BLaER1 treated with 17β-estradiol and CSF1 and Interleukin-3, amounts not matched to agents 10 nM and 100 nM (cell line): Measurements from ENCODE around the gene NDUFS7.

Experiments used
- H3K27ac ChIP-seq, 11 experiments: shearing (Covaris generic); formaldehyde crosslinking; 2 replicates each; pipeline ENCODE4 v1.8.1; 2022
- H3K27me3 ChIP-seq, 11 experiments: shearing (Covaris generic); formaldehyde crosslinking; 2 replicates each; pipeline ENCODE4 v1.8.1; 2022
- H3K36me3 ChIP-seq, 11 experiments: shearing (Covaris generic); formaldehyde crosslinking; 2 replicates each; pipeline ENCODE4 v1.8.1; 2022
- H3K4me1 ChIP-seq, 10 experiments: shearing (Covaris generic); formaldehyde crosslinking; 2 replicates each; pipeline ENCODE4 v1.8.1; 2022
- H3K4me2 ChIP-seq, 11 experiments: shearing (Covaris generic); formaldehyde crosslinking; 2 replicates each; pipeline ENCODE4 v1.8.1; 2022
- H3K4me3 ChIP-seq, 10 experiments: shearing (Covaris generic); formaldehyde crosslinking; 2 replicates each; pipeline ENCODE4 v1.8.1; 2022
- H3K9ac ChIP-seq, 11 experiments: shearing (Covaris generic); formaldehyde crosslinking; 2 replicates each; pipeline ENCODE4 v1.8.1; 2022
- H3K9me3 ChIP-seq, 11 experiments: shearing (Covaris generic); formaldehyde crosslinking; replicated peaks in 1 of 11; 2 replicates each; pipeline ENCODE4 v1.8.1; 2022
- H4K20me1 ChIP-seq, 11 experiments: shearing (Covaris generic); formaldehyde crosslinking; 2 replicates each; pipeline ENCODE4 v1.8.1; 2022
- Cebpa-rat ChIP-seq, 11 experiments: shearing (Covaris generic); IDR thresholded peaks; 2 replicates each; pipeline ENCODE4 v1.8.1; 2022

The NDUFS7 gene

GRCh38 chr19:1422943-1423342 lies 39.2 kb downstream of the NDUFS7 start:
- peaks cover 51 to 69% (median 62%) of the 10 kb centered on the region in 10 experiments for H3K4me1 ChIP-seq
- peaks cover 96 to 100% (median 99%) of the 10 kb centered on the region in 11 experiments for H4K20me1 ChIP-seq

GRCh38 chr19:1423436-1424191 lies 39.9 kb downstream of the NDUFS7 start:
- peak overlapping the region in 7 of 11 experiments; percentile 36 to 57 (median 47); a peak in 11 of 22 replicates for H3K27ac ChIP-seq
- no peaks in the 10 kb centered on the region for H3K27me3 ChIP-seq
- H3K9me3 ChIP-seq = no peaks in the 10 kb centered on the region
- H3K36me3 ChIP-seq = peaks cover 74 to 96% (median 85%) of the 10 kb centered on the region in 11 experiments
- no peak overlapping the region for H3K4me3 ChIP-seq
- peaks cover 51 to 74% (median 65%) of the 10 kb centered on the region in 10 experiments for H3K4me1 ChIP-seq
- H3K4me2 ChIP-seq = peak overlapping the region; percentile 20 to 83 (median 75)
- TF ChIP-seq Cebpa-rat (IDR thresholded peaks at IDR 0.05) = no peak
- peaks cover 93 to 100% (median 99%) of the 10 kb centered on the region in 11 experiments for H4K20me1 ChIP-seq
- H3K9ac ChIP-seq = peak overlapping the region in 10 of 11 experiments; percentile 2 to 65 (median 50); a peak in 17 of 22 replicates

More at GRCh38 chr19:1422943-1423342, 39.2 kb downstream of the NDUFS7 start:
- no peak for TF ChIP-seq Cebpa-rat (IDR thresholded peaks at IDR 0.05)
- Histone ChIP-seq H3K4me2 (peak overlapping the region in 10 of 11 experiments; percentile 39 to 83 (median 76); a peak in 18 of 22 replicates), H3K9ac (peak overlapping the region in 9 of 11 experiments; percentile 11 to 65 (median 49); a peak in 10 of 22 replicates), H3K9me3 (no peaks in the 10 kb centered on the region), H3K27ac (peak overlapping the region in 1 of 11 experiments; percentile 57; a peak in 1 of 22 replicates), H3K4me3 (no peak overlapping the region), H3K27me3 (no peaks in the 10 kb centered on the region), H3K36me3 (peaks cover 74 to 96% (median 85%) of the 10 kb centered on the region in 11 experiments)

GRCh38 chr19:1424192-1424955 lies 40.7 kb downstream of the NDUFS7 start:
- Histone ChIP-seq H3K36me3 (peaks cover 74 to 96% (median 85%) of the 10 kb centered on the region in 11 experiments), H3K27ac (peak overlapping the region in 7 of 11 experiments; percentile 37 to 57 (median 47); a peak in 9 of 22 replicates), H3K9ac (peak overlapping the region in 8 of 11 experiments; percentile 27 to 65 (median 51); a peak in 13 of 22 replicates), H3K4me2 (peak overlapping the region; percentile 37 to 93 (median 78); a peak in 21 of 22 replicates), H3K9me3 (no peaks in the 10 kb centered on the region), H3K4me3 (peak overlapping the region in 1 of 10 experiments; percentile 15; a peak in 1 of 20 replicates), H3K27me3 (no peaks in the 10 kb centered on the region), H4K20me1 (peaks cover 93 to 100% (median 99%) of the 10 kb centered on the region in 11 experiments), H3K4me1 (peaks cover 51 to 81% (median 70%) of the 10 kb centered on the region in 10 experiments)
- no peak for TF ChIP-seq Cebpa-rat (IDR thresholded peaks at IDR 0.05)

- Histone ChIP-seq H3K4me3 (no peak overlapping the region), H3K36me3 (peaks cover 75 to 97% (median 87%) of the 10 kb centered on the region in 11 experiments), H3K4me2 (peak overlapping the region; percentile 45 to 93 (median 78)), H4K20me1 (peaks cover 91 to 100% (median 99%) of the 10 kb centered on the region in 11 experiments), H3K27me3 (no peaks in the 10 kb centered on the region), H3K9ac (peak overlapping the region in 8 of 11 experiments; percentile 16 to 71 (median 41); a peak in 12 of 22 replicates), H3K9me3 (no peaks in the 10 kb centered on the region), H3K4me1 (peaks cover 51 to 87% (median 76%) of the 10 kb centered on the region in 10 experiments), H3K27ac (peak overlapping the region in 5 of 11 experiments; percentile 10 to 55 (median 35); a peak in 5 of 22 replicates)
- peak in 8 of 11 experiments; percentile 35 to 83 (median 60); a peak in 11 of 22 replicates for TF ChIP-seq Cebpa-rat (IDR thresholded peaks at IDR 0.05)
These were observed 41.6 kb downstream of the NDUFS7 start for GRCh38 chr19:1425102-1425837.

GRCh38 chr19:1425902-1426301 lies 42.2 kb downstream of the NDUFS7 start:
- no peaks in the 10 kb centered on the region for H3K27me3 ChIP-seq
- TF ChIP-seq Cebpa-rat (IDR thresholded peaks at IDR 0.05) = no peak
- peaks cover 75 to 97% (median 87%) of the 10 kb centered on the region in 11 experiments for H3K36me3 ChIP-seq
- no peaks in the 10 kb centered on the region for H3K9me3 ChIP-seq
- H3K4me3 ChIP-seq = no peak overlapping the region
- H3K4me2 ChIP-seq = peak overlapping the region; percentile 45 to 93 (median 78)
- H3K27ac ChIP-seq = peak overlapping the region in 4 of 11 experiments; percentile 10 to 42 (median 26); a peak in 3 of 22 replicates
- peaks cover 85 to 100% (median 97%) of the 10 kb centered on the region in 11 experiments for H4K20me1 ChIP-seq
- peaks cover 51 to 87% (median 76%) of the 10 kb centered on the region in 10 experiments for H3K4me1 ChIP-seq
- H3K9ac ChIP-seq = peak overlapping the region in 8 of 11 experiments; percentile 16 to 71 (median 41); a peak in 11 of 22 replicates

- 0 out of 20 replicates have a peak overlapping the region, but pooled peaks of 1 of the 10 experiments have one; percentile 18 for H3K4me3 ChIP-seq
- H3K4me1 ChIP-seq = peaks cover 51 to 85% (median 75%) of the 10 kb centered on the region in 10 experiments
- H4K20me1 ChIP-seq = peaks cover 82 to 100% (median 96%) of the 10 kb centered on the region in 11 experiments
- peak overlapping the region in 5 of 11 experiments; percentile 9 to 55 (median 44); a peak in 6 of 22 replicates for H3K27ac ChIP-seq
- TF ChIP-seq Cebpa-rat (IDR thresholded peaks at IDR 0.05) = no peak
- peak overlapping the region in 8 of 11 experiments; percentile 8 to 71 (median 41); a peak in 15 of 22 replicates for H3K9ac ChIP-seq
- no peaks in the 10 kb centered on the region for H3K9me3 ChIP-seq
- peaks cover 75 to 97% (median 87%) of the 10 kb centered on the region in 11 experiments for H3K36me3 ChIP-seq
- H3K27me3 ChIP-seq = no peaks in the 10 kb centered on the region
- peak overlapping the region; percentile 45 to 93 (median 78) for H3K4me2 ChIP-seq
These were observed 43.0 kb downstream of the NDUFS7 start for GRCh38 chr19:1426736-1427135.

- Histone ChIP-seq H3K36me3 (peaks cover 75 to 97% (median 87%) of the 10 kb centered on the region in 11 experiments), H3K4me1 (peaks cover 51 to 80% (median 70%) of the 10 kb centered on the region in 10 experiments), H3K27me3 (no peaks in the 10 kb centered on the region), H3K4me3 (peak overlapping the region in 3 of 10 experiments; percentile 16 to 26 (median 18); a peak in 3 of 20 replicates), H3K9me3 (no peaks in the 10 kb centered on the region), H3K27ac (peak overlapping the region in 5 of 11 experiments; percentile 35 to 55 (median 45); a peak in 7 of 22 replicates), H4K20me1 (peaks cover 82 to 100% (median 96%) of the 10 kb centered on the region in 11 experiments), H3K9ac (peak overlapping the region in 9 of 11 experiments; percentile 8 to 71 (median 23); a peak in 15 of 22 replicates), H3K4me2 (peak overlapping the region; percentile 45 to 93 (median 78))
- no peak for TF ChIP-seq Cebpa-rat (IDR thresholded peaks at IDR 0.05)
These were observed 43.7 kb downstream of the NDUFS7 start for GRCh38 chr19:1427221-1427920.
